ENCODE results near the gene TBC1D5.

- TF ChIP-seq POLR2A (IDR thresholded peaks at IDR 0.05): peak; percentile 77 to 95 (median 92)
- TF ChIP-seq CTCF (IDR thresholded peaks at IDR 0.05): peak in 2 of 7 experiments; percentile 7
Observed at GRCh38 chr3:17742102-17742879, at the start of gene TBC1D5.
